PC-3 (cell line): Measurements from ENCODE around the gene RAB31. TPM values are rescaled to one million over a fixed set of nuclear protein-coding genes. Genes with fewer than 3 reads are reported as not detected.

Experiments
- ATAC-seq: fragments of 200-7000 bp; cut with Tn5 transposase; 2 replicates; pipeline ENCODE4 v1.9.1; 2020; ENCODE audit warnings: mild to moderate bottlenecking, moderate library complexity
- BruUV-seq: library from RNA; stranded (reverse); fragments of 400-500 nt; replicated peaks from 2 replicates; lab custom pipeline; 2021; lab: Mats Ljungman, UMichigan
- CTCF ChIA-PET: fragments of 300-600 bp; sonication (Branson Sonifier 250); formaldehyde crosslinking; loops from one replicate; lab custom pipeline; 2022; ENCODE audit warnings: antibody characterized with exemption; lab: Charles Lee
- POLR2A ChIA-PET: fragments of 300-600 bp; sonication (Branson Sonifier 250); formaldehyde crosslinking; loops from one replicate; lab custom pipeline; 2022; ENCODE audit warnings: antibody characterized with exemption; ENCODE audit not compliant: unreplicated experiment; lab: Charles Lee
- DNase-seq: peaks from one replicate; pipeline ENCODE4 v3.0.0-alpha.2; 2015
- H2AFZ ChIP-seq: fragments of 300-600 bp; sonication (generic); 2 replicates; pipeline ENCODE4 v1.6.0; 2016; ENCODE audit warnings: antibody characterized with exemption, low read length
- H3F3A ChIP-seq: fragments of 300-600 bp; sonication (generic); one replicate; pipeline ENCODE4 v1.6.0; 2017; ENCODE audit warnings: antibody characterized with exemption, low read length, control low read depth, mild to moderate bottlenecking; ENCODE audit not compliant: unreplicated experiment
- H3K27ac ChIP-seq: fragments of 300-600 bp; sonication (generic); 2 replicates; pipeline ENCODE4 v1.5.1; 2016; ENCODE audit warnings: mild to moderate bottlenecking, low read length
- H3K27me3 ChIP-seq: fragments of 300-600 bp; sonication (generic); 2 replicates; pipeline ENCODE4 v1.6.1; 2016; ENCODE audit warnings: low read length, mixed read lengths
- H3K36me3 ChIP-seq: fragments of 300-600 bp; sonication (generic); 2 replicates; pipeline ENCODE4 v1.6.1; 2016; ENCODE audit warnings: low read depth, mixed run types, low read length, mixed read lengths
- H3K4me1 ChIP-seq: fragments of 300-600 bp; sonication (generic); 2 replicates; pipeline ENCODE4 v1.5.1; 2016; ENCODE audit warnings: low read length; ENCODE audit not compliant: insufficient read depth
- H3K4me2 ChIP-seq: fragments of 300-600 bp; sonication (generic); 2 replicates; pipeline ENCODE4 v1.6.0; 2016; ENCODE audit warnings: low read length
- H3K4me3 ChIP-seq: fragments of 300-600 bp; sonication (generic); 2 replicates; pipeline ENCODE4 v1.5.1; 2016; ENCODE audit warnings: mild to moderate bottlenecking, low read length, mixed read lengths
- H3K79me2 ChIP-seq: fragments of 300-600 bp; sonication (generic); 2 replicates; pipeline ENCODE4 v1.6.1; 2017; ENCODE audit warnings: low read length, mixed read lengths
- H3K9ac ChIP-seq: fragments of 300-600 bp; sonication (generic); 2 replicates; pipeline ENCODE4 v1.6.0; 2016; ENCODE audit warnings: mild to moderate bottlenecking, low read length
- H3K9me2 ChIP-seq: fragments of 300-600 bp; sonication (generic); replicated peaks from 2 replicates; pipeline ENCODE4 v1.6.1; 2016; ENCODE audit warnings: mixed run types, low read length, mixed read lengths
- H3K9me3 ChIP-seq: fragments of 300-600 bp; sonication (generic); 2 replicates; pipeline ENCODE4 v1.6.1; 2016; ENCODE audit warnings: low read length, mixed read lengths
- H4K20me1 ChIP-seq: fragments of 300-600 bp; sonication (generic); 2 replicates; pipeline ENCODE4 v1.6.1; 2016; ENCODE audit warnings: low read length, mixed read lengths
- CTCF ChIP-seq: fragments of 300-600 bp; sonication (generic); conservative IDR thresholded peaks from 2 replicates; pipeline ENCODE4 v1.5.1; 2017; ENCODE audit warnings: antibody characterized with exemption, low read depth, mild to moderate bottlenecking, low read length
- EZH2 ChIP-seq: fragments of 300-600 bp; sonication (generic); IDR thresholded peaks from one replicate; pipeline ENCODE4 v1.6.1; 2017; ENCODE audit warnings: antibody characterized with exemption, mild to moderate bottlenecking, low read length; ENCODE audit not compliant: unreplicated experiment
- EZH2phosphoT487 ChIP-seq: fragments of 300-600 bp; sonication (generic); IDR thresholded peaks from 2 replicates; pipeline ENCODE4 v1.6.1; 2018; ENCODE audit warnings: mild to moderate bottlenecking, antibody characterized with exemption, low read length, borderline replicate concordance
- intact Hi-C: fragments of 100-400 bp; cut with micrococcal nuclease; formaldehyde crosslinking; loops from 2 replicates; pipeline ENCODE4 v1.9.0; 2023
- total RNA-seq: library from RNA; depleted of rRNA; stranded (reverse); fragments of >200 nt; gene quantifications from 2 replicates; pipeline ENCODE4 v1.2.3, GENCODE V29; 2014

Gene RAB31
- total RNA-seq, 1 experiment from 2014 or later, result 3.8 TPM

- CTCF ChIA-PET, result no interaction called here
- no peak for ATAC-seq
- no peak overlapping the region for H3K27ac ChIP-seq
- no peaks in the 10 kb centered on the region for H3K9me2 ChIP-seq
- DNase-seq, result no peak
- TF ChIP-seq EZH2 (no peak), CTCF (no peak), EZH2phosphoT487 (no peak)
- no peaks in the 10 kb centered on the region for H3F3A ChIP-seq
- H3K4me1 ChIP-seq, result peaks cover 32% of the 10 kb centered on the region
- H3K4me2 ChIP-seq, result no peak overlapping the region
- POLR2A ChIA-PET, result interaction anchor here (0.6 kb wide), 1 partner anchor 139 kb away, joined by 5 read pairs; no protein-coding TSS in a partner anchor
- intact Hi-C loops, result loop anchor here (10.0 kb wide), 1 partner anchor 793 kb away; the partner anchor contains the start of gene NAPG
- H3K36me3 ChIP-seq, result no peaks in the 10 kb centered on the region
- no peak overlapping the region for H3K9ac ChIP-seq
- H3K9me3 ChIP-seq, result no peaks in the 10 kb centered on the region
- H3K79me2 ChIP-seq, result no peaks in the 10 kb centered on the region
- no peak overlapping the region for H3K4me3 ChIP-seq
- H2AFZ ChIP-seq, result no peak overlapping the region
- H4K20me1 ChIP-seq, result no peaks in the 10 kb centered on the region
- no peaks in the 10 kb centered on the region for H3K27me3 ChIP-seq
- no TSS peak for BruUV-seq
Measured at GRCh38 chr18:9732031-9732430, 23.9 kb downstream of the RAB31 start.

GRCh38 chr18:9734189-9734588 lies 26.1 kb downstream of the RAB31 start:
- POLR2A ChIA-PET, result interaction anchor here (0.7 kb wide), 1 partner anchor 9 kb away, joined by 3 read pairs; no protein-coding TSS in a partner anchor
- intact Hi-C loops, result loop anchor here (10.0 kb wide), 1 partner anchor 791 kb away; the partner anchor contains the start of gene NAPG
- TF ChIP-seq EZH2 (no peak), CTCF (no peak), EZH2phosphoT487 (no peak)
- CTCF ChIA-PET, result no interaction called here
- Histone ChIP-seq H3K9ac (no peak overlapping the region), H3K27me3 (no peaks in the 10 kb centered on the region), H3K27ac (peak overlapping the region; percentile 23), H3K9me2 (no peaks in the 10 kb centered on the region), H3K4me2 (peak overlapping the region; percentile 55), H3K4me1 (peaks cover 45% of the 10 kb centered on the region), H4K20me1 (no peaks in the 10 kb centered on the region), H3K4me3 (no peak overlapping the region), H2AFZ (peak overlapping the region; percentile 58), H3K79me2 (no peaks in the 10 kb centered on the region), H3K36me3 (no peaks in the 10 kb centered on the region), H3K9me3 (no peaks in the 10 kb centered on the region), H3F3A (no peaks in the 10 kb centered on the region)
- DNase-seq (peak; percentile 66), ATAC-seq (peak; percentile 29)
- BruUV-seq, result no TSS peak

- Histone ChIP-seq H3K27me3 (no peaks in the 10 kb centered on the region), H3K27ac (no peak overlapping the region), H3K36me3 (no peaks in the 10 kb centered on the region), H3K9me2 (no peaks in the 10 kb centered on the region), H3K79me2 (no peaks in the 10 kb centered on the region), H3F3A (no peaks in the 10 kb centered on the region), H3K9me3 (no peaks in the 10 kb centered on the region), H3K4me2 (no peak overlapping the region), H3K9ac (no peak overlapping the region), H4K20me1 (no peaks in the 10 kb centered on the region), H2AFZ (no peak overlapping the region), H3K4me1 (peaks cover 53% of the 10 kb centered on the region), H3K4me3 (no peak overlapping the region)
- no peak for ATAC-seq
- POLR2A ChIA-PET, result no interaction called here
- no TSS peak for BruUV-seq
- intact Hi-C loops, result loop anchor here (10.0 kb wide), 1 partner anchor 790 kb away; the partner anchor contains the start of gene NAPG
- DNase-seq, result no peak
- TF ChIP-seq CTCF (no peak), EZH2 (no peak), EZH2phosphoT487 (no peak)
- CTCF ChIA-PET, result no interaction called here
Measured at GRCh38 chr18:9735238-9735637, 27.1 kb downstream of the RAB31 start.
